NCI-H2029 treated with DMSO at 0.1 percent for 48 hours (cell line): ENCODE measurements around the gene CLDN34.
A peak's percentile ranks its signal among the peaks of the same experiment; 100 is the strongest.

Source experiments
- DNase-seq: peaks from one replicate; lab custom pipeline; 2025; lab: John Stamatoyannopoulos, UW

Gene CLDN34

DNA sequence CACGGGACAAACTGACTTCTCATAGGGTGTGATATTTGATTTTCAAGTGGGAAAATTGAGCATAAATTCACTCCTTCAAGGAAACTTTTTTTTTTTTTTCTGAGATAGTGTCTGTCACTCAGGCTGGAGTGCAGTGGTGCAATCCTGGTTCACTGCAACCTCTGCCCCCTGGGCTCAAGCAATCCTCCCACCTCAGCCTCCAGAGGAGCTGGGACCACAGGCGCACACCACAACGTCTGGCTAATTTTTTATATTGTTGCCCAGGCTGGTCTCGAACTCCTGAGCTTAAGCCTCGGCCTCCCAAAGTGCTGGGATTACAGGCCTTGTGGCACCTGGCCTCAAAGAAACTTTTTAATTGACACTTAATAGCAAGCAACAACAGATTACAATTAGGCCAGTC is 13.8 kb downstream of the CLDN34 start:
- no peak for DNase-seq

DNA sequence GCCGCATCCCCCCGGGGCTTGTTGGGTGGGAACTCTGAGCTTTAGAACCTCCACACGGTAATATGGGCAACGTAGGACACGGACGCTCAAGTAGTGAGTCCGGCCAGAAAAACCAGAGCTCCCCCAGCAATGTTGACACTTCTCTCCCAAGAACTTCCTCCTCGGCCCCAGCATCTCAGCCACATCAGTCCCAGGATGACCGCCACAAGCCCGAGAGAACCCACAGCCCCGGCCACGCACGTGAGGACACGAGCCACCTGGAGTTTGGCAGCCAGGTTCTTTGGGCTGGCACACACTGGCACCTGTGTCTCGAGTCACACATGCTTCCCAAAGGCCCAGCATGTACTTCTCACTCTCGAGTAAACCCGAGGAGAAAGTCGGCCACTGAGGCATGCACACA is 16.3 kb downstream of the CLDN34 start:
- DNase-seq: no peak

GRCh38 chrX:9983846-9984245 is 16.7 kb downstream of the CLDN34 start:
- DNase-seq: no peak

DNA sequence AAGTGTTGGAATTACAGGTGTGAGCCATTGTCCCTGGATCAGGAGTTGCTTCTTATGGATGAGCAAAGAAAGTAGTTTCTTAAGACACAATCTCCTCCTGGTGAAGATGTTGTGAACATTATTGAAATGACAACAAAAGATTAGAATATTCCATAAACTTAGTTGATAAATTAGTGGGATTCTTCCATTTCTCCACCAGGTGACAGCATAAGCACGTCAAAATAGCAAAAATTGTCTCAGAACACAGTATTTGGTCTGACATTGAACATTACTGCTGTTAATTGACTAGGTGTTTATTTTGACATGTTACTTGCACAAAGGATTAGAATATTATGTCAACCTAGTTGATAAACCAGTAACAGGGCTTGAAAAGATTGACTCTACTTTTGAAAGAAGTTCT is 21.6 kb downstream of the CLDN34 start:
- DNase-seq: no peak

GRCh38 chrX:9992061-9992460 is 24.9 kb downstream of the CLDN34 start:
- no peak for DNase-seq

DNA sequence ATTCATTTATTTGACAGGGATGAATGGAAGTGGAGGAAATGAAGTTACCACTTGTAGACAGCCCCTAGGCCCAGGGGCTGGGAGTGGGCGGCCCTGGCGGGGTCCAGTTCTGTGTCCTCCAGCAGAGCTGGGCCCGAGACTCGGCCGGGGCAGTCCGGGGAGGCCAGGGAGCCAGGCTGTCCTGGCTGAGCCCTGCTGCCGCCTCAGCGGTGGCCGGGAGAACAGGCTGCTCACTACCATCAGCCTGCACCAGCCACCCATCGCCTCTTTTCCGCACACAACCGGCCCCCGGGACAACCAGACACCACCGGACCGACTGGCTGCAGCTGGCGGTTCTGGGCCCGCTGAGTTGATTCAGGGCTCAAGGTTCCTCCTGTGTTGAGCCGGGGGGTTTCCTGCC is 25.6 kb downstream of the CLDN34 start:
- no peak for DNase-seq

DNA sequence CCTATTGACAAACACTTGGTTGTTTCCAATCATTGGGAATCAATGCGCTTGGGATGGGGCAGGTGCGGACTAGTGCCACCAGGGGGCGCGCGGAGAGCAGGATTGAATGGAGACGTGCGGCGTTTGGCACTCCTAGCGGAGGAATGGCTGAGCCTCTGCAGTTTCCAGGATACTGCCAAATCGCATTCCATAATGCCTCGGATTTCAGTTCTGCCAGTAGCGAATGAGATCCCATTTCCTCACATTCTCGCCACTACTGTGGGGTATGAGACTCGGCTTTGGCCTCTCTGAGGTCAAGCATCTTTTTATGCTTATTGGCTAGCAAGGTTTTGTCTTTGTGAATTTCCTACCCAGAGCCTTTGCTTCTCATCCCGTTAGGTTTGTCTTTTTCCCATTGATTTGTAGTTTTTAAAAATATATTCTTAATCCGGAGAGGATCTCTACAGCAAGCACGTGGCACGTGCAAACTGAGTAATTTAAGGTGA is 28.7 kb downstream of the CLDN34 start:
- peak; percentile 26 for DNase-seq

- no peak for DNase-seq
Measured at GRCh38 chrX:9997041-9997440, 29.9 kb downstream of the CLDN34 start.

- DNase-seq: no peak
Measured at GRCh38 chrX:9997524-9997923, 30.4 kb downstream of the CLDN34 start.

DNA sequence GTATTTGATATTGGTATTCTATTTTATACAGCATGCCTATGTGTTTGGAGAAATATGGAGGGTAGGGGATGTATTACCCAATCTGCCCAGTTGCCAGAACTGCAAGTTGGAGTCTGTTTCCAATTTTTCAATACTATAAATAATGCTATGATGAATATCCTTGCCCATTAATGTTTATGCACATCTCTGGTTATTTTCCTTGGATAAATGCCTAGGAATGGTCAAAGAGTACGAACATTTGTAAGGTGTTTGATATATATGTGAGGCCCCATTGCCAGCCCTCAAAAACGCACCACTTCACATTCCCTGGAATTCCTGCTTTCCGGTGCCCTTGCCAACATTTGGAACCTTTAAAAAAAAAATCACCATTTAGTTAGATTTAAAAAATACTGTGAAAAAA is 34.3 kb downstream of the CLDN34 start:
- no peak for DNase-seq

- no peak for DNase-seq
Measured at GRCh38 chrX:10004832-10005475, 37.8 kb downstream of the CLDN34 start.

GRCh38 chrX:10006086-10006485 is 38.9 kb downstream of the CLDN34 start:
- DNase-seq: no peak

GRCh38 chrX:10006770-10007169 is 39.6 kb downstream of the CLDN34 start:
- no peak for DNase-seq

DNA sequence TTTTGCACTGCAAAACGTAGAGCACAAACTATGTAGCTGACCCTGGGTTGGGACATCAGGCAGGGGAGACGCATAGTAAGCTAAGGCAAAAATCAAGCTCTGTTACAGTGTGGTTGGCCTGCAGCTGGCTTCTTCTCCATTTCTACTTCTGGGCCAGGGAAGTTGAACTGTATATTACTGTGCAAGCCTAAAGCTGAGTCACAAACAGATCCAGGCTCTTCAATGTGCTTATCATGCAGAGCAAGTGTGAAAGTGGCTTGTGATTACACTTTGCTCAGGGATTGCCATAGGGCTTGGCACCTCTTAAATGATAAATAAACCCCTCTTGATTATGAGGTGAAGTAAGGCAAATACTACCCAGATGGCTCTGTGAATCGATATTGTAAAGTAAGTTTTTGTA is 40.5 kb downstream of the CLDN34 start:
- no peak for DNase-seq

- no peak for DNase-seq
Measured at GRCh38 chrX:10008483-10009056, 41.4 kb downstream of the CLDN34 start.

- DNase-seq: no peak
Measured at GRCh38 chrX:10009741-10010140, 42.6 kb downstream of the CLDN34 start.

DNA sequence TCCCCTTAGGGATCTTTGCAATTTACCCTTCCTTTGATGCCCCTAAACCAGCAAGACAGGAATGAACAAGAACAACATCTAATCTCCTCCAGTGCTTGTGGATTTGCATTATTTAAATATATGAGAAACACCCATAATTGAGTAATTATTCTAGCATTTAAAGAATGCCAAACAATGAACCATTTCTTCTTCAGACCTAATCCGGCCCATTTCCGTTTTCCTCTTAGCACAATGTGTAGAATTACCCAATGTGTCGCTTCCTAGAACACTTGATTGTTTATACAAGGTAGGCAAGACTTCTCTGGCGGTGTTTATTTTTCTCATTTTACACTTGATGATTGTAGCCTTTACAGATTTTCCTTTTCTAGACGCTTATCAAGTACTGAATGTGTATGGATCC is 43.5 kb downstream of the CLDN34 start:
- DNase-seq: no peak

GRCh38 chrX:10011261-10011931 is 44.2 kb downstream of the CLDN34 start:
- no peak for DNase-seq

- DNase-seq: no peak
Measured at GRCh38 chrX:10011991-10012390, 44.8 kb downstream of the CLDN34 start.

DNA sequence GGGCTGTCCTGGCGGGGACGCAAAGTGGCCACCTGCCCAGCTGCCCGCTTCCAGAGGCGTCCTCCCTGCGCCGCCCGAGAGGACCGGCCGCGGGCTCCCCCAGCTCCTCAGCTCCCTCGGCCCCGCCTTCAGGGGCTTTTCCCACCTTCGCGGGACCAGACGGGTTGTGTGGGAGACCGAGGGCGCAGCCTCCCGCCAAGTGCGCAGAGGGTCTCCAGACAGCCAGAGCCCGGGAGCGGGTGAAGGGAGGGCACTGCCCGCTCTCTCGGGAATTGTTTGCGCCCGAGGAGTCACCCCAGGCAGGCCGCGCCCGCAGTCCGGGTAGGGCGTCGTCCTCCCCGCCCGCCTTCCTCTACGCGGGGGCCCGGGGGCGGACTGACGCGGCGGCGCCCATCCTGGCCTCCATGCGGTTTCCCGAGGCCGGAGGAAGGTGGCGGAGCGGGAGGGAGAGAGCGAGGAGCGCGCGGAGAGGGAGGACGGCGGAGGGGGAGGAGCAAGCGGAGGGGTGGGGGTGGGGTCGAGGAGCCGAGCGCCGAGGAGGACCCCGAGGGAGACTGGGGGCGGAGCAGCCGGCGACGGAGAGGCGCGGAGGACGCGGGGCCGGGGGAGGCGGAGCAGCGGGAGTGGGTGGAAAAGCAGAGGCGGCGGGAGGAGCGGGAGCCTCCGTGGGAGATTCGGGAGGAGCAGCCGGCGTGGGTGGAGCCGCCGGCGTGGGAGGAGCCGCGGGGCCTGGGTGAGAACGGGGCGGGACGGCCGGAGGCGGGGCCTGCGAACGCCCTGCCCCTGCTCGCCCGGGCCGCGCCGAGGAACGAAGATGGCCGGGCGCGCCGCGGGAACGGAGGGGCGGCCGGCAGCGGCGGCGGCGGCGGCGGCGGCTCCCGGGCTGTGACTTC is 47.5 kb downstream of the CLDN34 start:
- peak; percentile 8 for DNase-seq

- no peak for DNase-seq
Measured at GRCh38 chrX:10015355-10015722, 48.2 kb downstream of the CLDN34 start.

GRCh38 chrX:10015723-10016518 is 48.8 kb downstream of the CLDN34 start:
- no peak for DNase-seq
